ENCODE measurements around the gene CD300LB.

CD300LB gene

GRCh38 chr17:74550602-74551001 lies 19.3 kb upstream of the CD300LB start:
- no peak overlapping the region for H3K4me3 ChIP-seq (ENCODE audit: low read depth, low read length)
- DNase-seq (ENCODE audit: low read depth, low spot score), result no peak
- no peak for TF ChIP-seq CTCF (IDR thresholded peaks at IDR 0.05; ENCODE audit: insufficient read depth, low read length, missing control alignments)
- CTCF ChIA-PET, result no interaction called here
- POLR2A ChIA-PET, result no interaction called here

- CTCF ChIA-PET, result no interaction called here
- POLR2A ChIA-PET, result no interaction called here
Observed at GRCh38 chr17:74549343-74549742, 18.1 kb upstream of the CD300LB start.

GRCh38 chr17:74547736-74548135 lies 16.5 kb upstream of the CD300LB start:
- no peak for DNase-seq (ENCODE audit: low read depth, low spot score)
- CTCF ChIA-PET, result no interaction called here
- POLR2A ChIA-PET, result no interaction called here
- no peak overlapping the region for H3K4me3 ChIP-seq (ENCODE audit: low read depth, low read length)
- no peak for TF ChIP-seq CTCF (IDR thresholded peaks at IDR 0.05; ENCODE audit: insufficient read depth, low read length, missing control alignments)

More at GRCh38 chr17:74549343-74549742, 18.1 kb upstream of the CD300LB start:
- DNase-seq (ENCODE audit: low read depth, low spot score), result no peak
- no peak for TF ChIP-seq CTCF (IDR thresholded peaks at IDR 0.05; ENCODE audit: insufficient read depth, low read length, missing control alignments)
- H3K4me3 ChIP-seq (ENCODE audit: low read depth, low read length), result no peak overlapping the region

GRCh38 chr17:74547264-74547663 lies 16.0 kb upstream of the CD300LB start:
- H3K4me3 ChIP-seq (ENCODE audit: low read depth, low read length), result no peak overlapping the region
- DNase-seq (ENCODE audit: low read depth, low spot score), result no peak
- POLR2A ChIA-PET, result no interaction called here
- no peak for TF ChIP-seq CTCF (IDR thresholded peaks at IDR 0.05; ENCODE audit: insufficient read depth, low read length, missing control alignments)
- CTCF ChIA-PET, result no interaction called here

GRCh38 chr17:74546586-74546985 lies 15.3 kb upstream of the CD300LB start:
- no peak overlapping the region for H3K4me3 ChIP-seq (ENCODE audit: low read depth, low read length)
- CTCF ChIA-PET, result no interaction called here
- TF ChIP-seq CTCF (IDR thresholded peaks at IDR 0.05; ENCODE audit: insufficient read depth, low read length, missing control alignments), result no peak

GRCh38 chr17:74545843-74546230 lies 14.6 kb upstream of the CD300LB start, which contains the start of gene CD300C:
TSS of gene CD300C (minus strand) at chr17:74546115. CDS start at chr17:74545782, 333 bp downstream.
- no peak for DNase-seq (ENCODE audit: low read depth, low spot score)
- CTCF ChIA-PET, result no interaction called here
- no peak for TF ChIP-seq CTCF (IDR thresholded peaks at IDR 0.05; ENCODE audit: insufficient read depth, low read length, missing control alignments)
- POLR2A ChIA-PET, result no interaction called here
- no peak within 1 kb of the TSS for H3K4me3 ChIP-seq (ENCODE audit: low read depth, low read length)

More at GRCh38 chr17:74546586-74546985, 15.3 kb upstream of the CD300LB start:
- DNase-seq (ENCODE audit: low read depth, low spot score), result no peak
- POLR2A ChIA-PET, result no interaction called here
